NCI-H2227 treated with DMSO at 0.1 percent for 48 hours (cell line): Measurements from ENCODE around the gene CYP2S1.
"Not testable (repeated sequence)": the region's sequence is repeated elsewhere in the genome, so short reads cannot be mapped to it uniquely, and the experiment has no call there.

Experiments
- DNase-seq: peaks from one replicate; lab custom pipeline; 2025; lab: John Stamatoyannopoulos, UW

Gene CYP2S1

DNA sequence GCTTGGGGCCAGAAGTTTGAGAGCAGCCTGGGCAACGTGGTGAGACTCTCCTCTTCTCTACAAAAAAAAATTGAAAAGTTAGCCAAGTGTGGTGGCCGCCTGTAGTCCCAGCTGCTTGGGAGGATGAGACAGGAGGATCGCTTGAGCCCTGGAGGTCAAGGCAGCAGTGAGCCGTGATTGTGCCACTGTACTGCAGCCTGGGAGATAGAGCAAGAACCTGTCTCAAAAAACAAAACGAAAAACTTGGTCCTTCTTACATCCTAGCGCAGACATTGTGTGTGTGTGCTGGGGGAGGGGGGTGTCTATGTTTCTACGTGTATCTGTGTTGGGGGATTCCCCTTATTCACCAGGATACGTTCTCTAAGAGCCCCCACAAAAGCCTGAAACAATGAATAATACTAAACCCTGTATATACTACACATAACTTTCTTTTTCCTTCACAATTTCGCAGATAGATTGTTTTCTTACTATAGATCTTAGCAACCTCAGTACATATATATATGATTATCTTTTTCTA lies 33.9 kb downstream of the CYP2S1 start:
- no peak for DNase-seq

DNA sequence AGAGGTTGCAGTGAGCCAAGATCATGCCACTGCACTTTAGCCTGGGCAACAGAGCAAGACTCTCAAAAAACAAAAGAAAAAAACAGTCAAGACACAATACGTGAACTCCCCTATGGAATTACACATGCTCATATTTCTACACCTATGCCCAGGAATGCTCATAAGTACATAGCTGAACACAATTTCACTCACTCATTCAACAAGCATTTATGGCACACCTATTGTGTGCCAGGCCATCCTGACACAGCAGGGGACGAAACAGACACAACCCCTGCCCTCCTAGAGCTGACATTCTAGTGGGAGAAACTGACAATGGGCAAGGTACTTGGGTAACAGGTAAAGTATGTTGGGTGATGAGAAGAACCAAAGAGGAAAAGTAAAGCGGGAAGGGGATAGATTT lies 35.5 kb downstream of the CYP2S1 start:
- DNase-seq = no peak

DNA sequence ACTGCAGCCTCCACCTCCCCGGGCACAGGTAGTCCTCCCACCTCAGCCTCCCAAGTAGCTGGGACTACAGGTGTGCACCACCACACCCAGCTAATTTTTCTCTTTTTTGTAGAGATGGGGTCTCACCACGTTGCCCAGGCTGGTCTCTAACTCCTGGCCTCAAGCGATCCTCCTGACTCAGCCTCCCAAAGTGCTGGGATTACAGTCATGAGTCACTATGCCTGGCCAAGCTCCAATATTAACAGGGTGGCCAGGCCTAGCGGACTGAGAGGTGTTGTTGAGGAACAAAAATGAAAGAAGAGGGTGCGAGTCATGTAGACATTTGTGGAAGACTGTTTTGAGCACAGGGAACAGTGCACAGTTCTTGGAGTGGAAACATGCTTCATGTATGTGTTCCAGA lies 36.3 kb downstream of the CYP2S1 start:
- DNase-seq = not testable (repeated sequence)

DNA sequence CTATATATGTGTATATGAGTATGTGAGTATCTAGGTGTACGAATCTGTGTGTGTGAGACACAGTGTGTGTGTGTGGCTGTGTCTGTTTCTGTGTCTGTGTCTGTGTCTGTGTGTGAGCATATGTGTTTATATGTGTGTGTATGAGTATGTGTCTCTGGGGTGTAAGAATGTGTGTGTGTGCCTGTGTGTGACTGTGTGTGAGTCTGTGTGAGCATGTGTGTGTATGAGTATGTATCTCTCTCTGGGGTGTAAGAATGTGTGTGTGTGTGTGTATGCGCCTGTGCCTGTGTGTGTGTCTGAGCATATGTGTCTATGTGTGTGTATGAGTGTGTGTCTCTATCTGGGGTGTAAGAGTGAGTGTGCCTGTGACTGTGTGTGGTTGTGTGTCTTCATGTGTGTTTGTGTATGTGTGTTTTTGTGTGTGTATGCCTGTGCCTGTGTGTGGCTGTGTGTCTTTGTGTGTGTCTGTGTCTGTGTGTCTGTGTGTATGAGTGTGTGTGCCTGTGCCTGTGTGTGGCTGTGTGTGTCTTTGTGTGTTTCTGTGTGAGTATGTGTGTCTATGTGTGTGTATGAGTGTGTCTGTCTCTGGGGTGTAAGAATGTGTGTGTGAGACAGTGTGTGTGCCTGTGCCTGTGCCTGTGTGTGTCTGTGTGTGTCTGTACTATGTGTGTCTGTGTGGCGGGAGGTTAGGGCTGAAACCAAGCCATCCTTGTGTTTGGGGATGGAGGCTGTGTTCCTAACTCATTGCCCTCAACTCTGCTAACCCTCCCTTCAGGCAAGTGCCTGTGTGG lies 37.2 kb downstream of the CYP2S1 start:
- no peak for DNase-seq

- DNase-seq = no peak
Measured at GRCh38 chr19:41232686-41233085, 39.7 kb downstream of the CYP2S1 start.

DNA sequence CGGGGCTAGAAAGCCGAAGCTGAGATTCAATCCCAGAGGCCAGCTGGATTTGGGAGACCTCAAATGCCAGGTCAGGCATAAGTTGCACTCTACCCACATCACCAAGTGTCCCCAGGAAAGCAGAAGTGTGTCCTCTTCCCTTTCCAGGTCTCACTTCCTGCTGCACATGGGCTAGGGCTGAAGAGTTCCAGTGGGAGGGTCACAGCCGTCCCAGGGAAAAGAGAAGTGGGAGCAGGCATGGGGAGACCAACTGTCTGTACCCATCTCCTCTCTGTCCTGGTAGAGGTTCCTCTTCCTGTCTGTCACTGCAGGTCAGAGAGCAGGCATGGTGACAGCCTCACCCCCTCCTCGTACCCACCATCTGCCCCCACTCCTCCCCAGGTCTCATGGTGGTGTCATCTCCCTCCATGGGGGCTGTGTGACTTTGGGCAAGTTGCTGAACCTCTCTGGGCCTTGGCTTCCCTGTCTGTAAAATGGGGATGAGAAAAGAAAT lies 40.8 kb downstream of the CYP2S1 start:
- DNase-seq = no peak

DNA sequence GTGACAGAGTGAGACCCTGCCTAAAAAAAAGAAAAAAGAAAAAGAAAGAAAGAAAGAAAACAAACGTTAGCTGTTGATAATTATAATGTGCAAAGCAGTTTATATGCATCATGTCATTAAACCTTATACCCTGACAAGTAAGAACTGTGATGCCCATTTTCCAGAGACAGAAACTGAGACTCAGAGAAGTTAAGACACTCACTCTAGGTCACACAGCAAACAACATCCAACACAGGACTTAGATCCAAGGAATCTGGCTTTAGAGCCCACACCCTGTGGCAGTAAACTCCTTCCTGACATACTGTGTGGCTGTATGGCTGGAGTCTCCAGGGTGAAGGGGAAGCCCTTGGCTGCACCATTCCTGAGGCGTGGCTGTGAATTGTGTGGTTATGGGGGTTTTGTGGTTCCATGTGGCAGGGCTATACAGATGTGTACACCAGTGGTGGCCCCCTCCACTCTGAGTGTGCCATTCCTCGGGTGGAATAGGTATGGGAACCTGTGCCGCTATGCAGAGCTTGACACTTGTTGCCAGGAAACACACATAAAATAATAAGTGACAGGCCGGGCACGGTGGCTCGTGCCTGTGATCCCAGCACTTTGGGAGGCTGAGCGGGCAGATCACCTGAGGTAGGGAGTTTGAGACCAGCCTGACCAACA lies 41.6 kb downstream of the CYP2S1 start:
- DNase-seq = no peak

DNA sequence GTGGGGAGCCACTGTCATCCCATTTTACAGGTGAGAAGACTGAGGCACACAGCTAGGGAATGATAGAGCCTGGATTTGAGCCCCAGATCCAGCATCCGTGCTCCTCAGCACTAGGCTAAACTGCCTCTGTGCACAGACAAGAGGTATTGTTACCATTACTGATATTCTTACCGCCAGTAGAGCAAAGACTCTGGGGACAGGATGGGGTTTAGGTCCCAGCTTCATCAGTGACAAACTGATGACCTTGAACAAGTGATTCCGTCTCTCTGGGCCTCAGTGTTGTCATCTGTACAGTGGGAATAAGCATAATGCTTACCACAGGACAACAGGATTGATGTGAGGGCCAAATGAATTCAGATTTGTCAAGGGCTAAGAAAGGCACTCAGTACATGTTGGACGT lies 42.5 kb downstream of the CYP2S1 start:
- no peak for DNase-seq

DNA sequence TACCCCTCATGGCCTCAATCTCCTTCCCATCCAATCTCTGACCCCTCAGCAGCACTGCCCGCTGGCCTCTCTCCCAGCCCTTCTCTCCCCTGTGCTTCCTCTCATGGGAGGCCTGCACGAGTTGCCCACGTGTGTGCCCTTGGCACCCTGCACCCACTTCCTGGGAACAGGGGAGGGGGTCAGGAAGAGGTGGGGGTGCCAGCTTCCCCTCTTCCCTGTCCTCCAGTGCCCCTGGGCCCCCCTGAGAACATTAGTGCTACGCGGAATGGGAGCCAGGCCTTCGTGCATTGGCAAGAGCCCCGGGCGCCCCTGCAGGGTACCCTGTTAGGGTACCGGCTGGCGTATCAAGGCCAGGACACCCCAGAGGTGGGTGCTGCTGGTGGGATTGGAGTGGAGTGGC lies 45.2 kb downstream of the CYP2S1 start:
- DNase-seq = no peak

DNA sequence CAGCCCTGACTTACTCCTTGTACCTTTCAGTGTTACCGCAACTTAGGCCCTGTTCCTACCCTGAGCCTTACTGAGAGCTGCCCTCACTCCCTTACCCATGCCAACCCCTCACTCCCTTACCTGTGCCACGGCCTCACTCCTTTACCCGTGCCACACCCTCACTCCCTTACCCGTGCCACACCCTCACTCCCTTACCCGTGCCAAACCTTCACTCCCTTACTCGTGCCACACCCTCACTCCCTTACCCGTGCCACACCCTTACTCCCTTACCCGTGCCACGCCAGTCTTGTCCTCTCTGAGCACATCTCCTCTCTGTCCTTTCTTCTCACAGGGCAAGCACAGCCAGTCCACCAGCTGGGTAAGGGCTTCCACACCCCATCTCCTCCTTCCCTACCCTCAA lies 46.3 kb downstream of the CYP2S1 start:
- DNase-seq = no peak

- DNase-seq = no peak
Measured at GRCh38 chr19:41239961-41240574, 47.0 kb downstream of the CYP2S1 start.

GRCh38 chr19:41241859-41242258 lies 48.8 kb downstream of the CYP2S1 start:
- no peak for DNase-seq

DNA sequence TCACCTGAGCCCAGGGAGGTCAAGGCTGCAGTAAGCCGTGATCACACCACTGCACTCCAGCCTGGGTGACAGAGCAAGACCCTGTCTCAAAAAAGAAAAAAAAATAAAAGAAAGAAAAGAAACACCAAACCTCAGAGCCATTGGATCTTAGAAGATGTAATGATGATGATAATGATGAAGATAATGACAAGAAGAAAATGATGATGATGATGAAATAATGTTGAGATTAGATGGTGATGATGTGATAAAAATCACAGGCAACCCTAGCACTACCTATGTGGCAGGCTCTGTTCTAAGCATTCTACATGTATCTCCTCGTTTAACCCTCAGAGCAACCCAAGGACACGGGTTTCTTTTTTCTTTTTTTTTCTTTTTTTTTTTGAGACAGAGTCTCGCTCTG lies 51.1 kb downstream of the CYP2S1 start:
- no peak for DNase-seq

GRCh38 chr19:41245843-41246242 lies 52.8 kb downstream of the CYP2S1 start:
- DNase-seq = no peak

- no peak for DNase-seq
Measured at GRCh38 chr19:41248895-41249294, 55.9 kb downstream of the CYP2S1 start.

GRCh38 chr19:41249707-41250423 lies 56.8 kb downstream of the CYP2S1 start:
- DNase-seq = peak; percentile 81

DNA sequence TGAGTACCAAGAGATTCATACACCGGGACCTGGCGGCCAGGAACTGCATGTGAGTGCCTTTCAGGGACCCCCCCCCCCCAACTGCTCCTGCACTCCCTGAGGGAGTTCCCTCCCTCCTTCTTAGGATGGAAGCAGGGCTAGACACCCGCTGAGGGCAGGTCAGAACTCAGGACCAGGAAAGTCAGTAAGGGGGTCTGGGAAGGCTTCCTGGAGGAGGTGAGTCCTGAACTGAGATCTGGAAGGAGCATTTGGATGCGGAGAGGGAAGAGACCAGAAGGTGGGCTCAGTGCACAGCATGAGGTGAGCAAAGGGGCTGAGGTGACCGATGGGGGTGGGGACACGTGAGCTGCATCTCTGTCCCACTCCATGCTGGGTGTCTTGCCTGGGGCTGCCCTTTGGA lies 60.6 kb downstream of the CYP2S1 start:
- no peak for DNase-seq

DNA sequence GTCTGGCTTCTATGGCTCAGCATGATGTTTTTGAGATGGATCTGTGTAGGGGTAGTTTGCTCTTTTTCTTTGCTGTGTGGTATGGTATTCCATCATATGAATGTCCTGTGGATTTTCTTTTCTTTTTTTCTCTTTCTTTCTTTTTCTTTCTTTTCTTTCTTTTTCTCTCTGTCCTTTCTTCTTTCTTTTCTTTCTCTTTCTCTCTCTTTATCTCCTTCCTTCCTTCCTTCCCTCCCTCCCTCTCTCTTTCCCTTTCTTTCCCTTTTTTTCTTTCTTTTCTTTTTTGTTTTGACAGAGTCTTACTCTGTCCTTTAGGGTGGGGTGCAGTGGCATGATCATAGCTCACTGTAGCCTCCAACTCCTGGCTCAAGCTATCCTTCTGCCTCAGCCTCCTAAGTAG lies 62.2 kb downstream of the CYP2S1 start:
- no peak for DNase-seq
